H9 (cell line): ENCODE data around the gene BRPF1. TPM values are rescaled to one million over a fixed set of nuclear protein-coding genes. Genes with fewer than 3 reads are reported as not detected.

Experiments used
- DNase-seq: peaks from one replicate; pipeline ENCODE4 v3.0.0-alpha.2; 2017
- H2AFZ ChIP-seq: one replicate; pipeline ENCODE4 v1.6.1; 2013; ENCODE audit warnings: mild to moderate bottlenecking, low read length, control low read depth, moderate library complexity
- H2AK5ac ChIP-seq: 2 replicates; pipeline ENCODE4 v1.6.1; 2013; ENCODE audit warnings: low read length, control low read depth, mixed read lengths; ENCODE audit not compliant: insufficient read length
- H2BK120ac ChIP-seq: one replicate; pipeline ENCODE4 v1.6.1; 2013; ENCODE audit warnings: low read depth, mild to moderate bottlenecking, low read length, control low read depth, inconsistent platforms; ENCODE audit not compliant: poor library complexity, severe bottlenecking
- H2BK12ac ChIP-seq: 2 replicates; pipeline ENCODE4 v1.6.1; 2013; ENCODE audit warnings: low read length, control low read depth, mixed read lengths, low read depth; ENCODE audit not compliant: insufficient read length
- H2BK15ac ChIP-seq: 2 replicates; pipeline ENCODE4 v1.6.1; 2013; ENCODE audit warnings: low read depth, low read length, control low read depth
- H2BK20ac ChIP-seq: one replicate; pipeline ENCODE4 v1.6.1; 2013; ENCODE audit warnings: low read depth, mild to moderate bottlenecking, low read length, control low read depth, inconsistent platforms; ENCODE audit not compliant: poor library complexity, severe bottlenecking
- H2BK5ac ChIP-seq: 2 replicates; pipeline ENCODE4 v1.6.1; 2013; ENCODE audit warnings: low read length, control low read depth, mixed read lengths; ENCODE audit not compliant: insufficient read length
- H3K14ac ChIP-seq: 2 replicates; pipeline ENCODE4 v1.6.1; 2013; ENCODE audit warnings: low read length, control low read depth; ENCODE audit not compliant: insufficient read depth
- H3K18ac ChIP-seq: 2 replicates; pipeline ENCODE4 v1.6.1; 2013; ENCODE audit warnings: low read depth, mild to moderate bottlenecking, mixed read lengths, low read length, control low read depth; ENCODE audit not compliant: insufficient read length
- H3K23ac ChIP-seq: 2 replicates; pipeline ENCODE4 v1.6.1; 2013; ENCODE audit warnings: low read length, control low read depth, mixed read lengths, low read depth; ENCODE audit not compliant: insufficient read length
- H3K23me2 ChIP-seq: 2 replicates; pipeline ENCODE4 v1.6.1; 2013; ENCODE audit warnings: low read depth, mild to moderate bottlenecking, mixed read lengths, low read length, control low read depth; ENCODE audit not compliant: insufficient read length, poor library complexity, severe bottlenecking
- H3K27ac ChIP-seq: 2 replicates; pipeline ENCODE4 v1.5.1; 2013; ENCODE audit warnings: low read length, control low read depth, mixed read lengths, low read depth; ENCODE audit not compliant: insufficient read length
- H3K27me3 ChIP-seq: 2 replicates; pipeline ENCODE4 v1.6.1; 2013; ENCODE audit warnings: low read length, control low read depth, inconsistent platforms; ENCODE audit not compliant: insufficient read depth
- H3K4ac ChIP-seq: 2 replicates; pipeline ENCODE4 v1.6.1; 2013; ENCODE audit warnings: low read depth, mild to moderate bottlenecking, control low read depth, inconsistent platforms, low read length, moderate library complexity
- H3K4me1 ChIP-seq: 2 replicates; pipeline ENCODE4 v1.6.1; 2013; ENCODE audit warnings: low read length, control low read depth, inconsistent platforms; ENCODE audit not compliant: insufficient read depth
- H3K4me2 ChIP-seq: 2 replicates; pipeline ENCODE4 v1.6.1; 2013; ENCODE audit warnings: low read length, control low read depth, mixed read lengths; ENCODE audit not compliant: insufficient read length, insufficient read depth
- H3K56ac ChIP-seq: 2 replicates; pipeline ENCODE4 v1.6.1; 2013; ENCODE audit warnings: low read depth, mild to moderate bottlenecking, mixed read lengths, low read length, control low read depth; ENCODE audit not compliant: insufficient read length
- H3K79me1 ChIP-seq: 2 replicates; pipeline ENCODE4 v1.6.1; 2013; ENCODE audit warnings: low read depth, mild to moderate bottlenecking, moderate library complexity, low read length, control low read depth, inconsistent platforms; ENCODE audit not compliant: insufficient read depth, poor library complexity, severe bottlenecking
- H3K79me2 ChIP-seq: 2 replicates; pipeline ENCODE4 v1.6.1; 2013; ENCODE audit warnings: low read length, control low read depth, inconsistent platforms; ENCODE audit not compliant: insufficient read depth
- H3K9ac ChIP-seq: 2 replicates; pipeline ENCODE4 v1.6.1; 2013; ENCODE audit warnings: low read length, control low read depth, mixed read lengths; ENCODE audit not compliant: insufficient read length; ENCODE audit errors: extremely low read depth
- H3K9me3 ChIP-seq: one replicate; pipeline ENCODE4 v1.6.1; 2013; ENCODE audit warnings: low read depth, low read length, inconsistent platforms; ENCODE audit not compliant: control insufficient read depth
- H3T11ph ChIP-seq: one replicate; pipeline ENCODE4 v1.6.1; 2013; ENCODE audit warnings: mild to moderate bottlenecking, low read length, control low read depth, inconsistent platforms
- H4K20me1 ChIP-seq: one replicate; pipeline ENCODE4 v1.6.1; 2013; ENCODE audit not compliant: control insufficient read depth, insufficient read length, insufficient read depth
- H4K5ac ChIP-seq: 2 replicates; pipeline ENCODE4 v1.6.1; 2013; ENCODE audit warnings: low read depth, mild to moderate bottlenecking, mixed read lengths, low read length, control low read depth; ENCODE audit not compliant: insufficient read length
- H4K8ac ChIP-seq: replicated peaks from 2 replicates; pipeline ENCODE4 v1.6.1; 2013; ENCODE audit warnings: low read length, control low read depth, mixed read lengths, low read depth; ENCODE audit not compliant: insufficient read length
- H4K91ac ChIP-seq: 2 replicates; pipeline ENCODE4 v1.6.1; 2013; ENCODE audit warnings: low read depth, mild to moderate bottlenecking, moderate library complexity, mixed read lengths, low read length, control low read depth; ENCODE audit not compliant: insufficient read length
- H3K27ac Mint-ChIP-seq, 3 experiments: 2 replicates in 2 of 3; 3 replicates in 1 of 3; pipeline ENCODE4 v1.8.0; 2020 to 2021; ENCODE audit warnings: mixed read lengths in 3 of 3, mild to moderate bottlenecking in 1 of 3, moderate library complexity in 1 of 3
- H3K27me3 Mint-ChIP-seq: 2 replicates; pipeline ENCODE4 v1.8.0; 2021; ENCODE audit warnings: low read depth, mild to moderate bottlenecking, moderate library complexity, mixed read lengths
- H3K36me3 Mint-ChIP-seq, 3 experiments: 2 replicates in 2 of 3; 3 replicates in 1 of 3; pipeline ENCODE4 v1.8.0; 2020 to 2021; ENCODE audit warnings: low read depth in 3 of 3, mixed read lengths in 3 of 3; ENCODE audit not compliant: insufficient read depth in 1 of 3
- H3K4me1 Mint-ChIP-seq, 2 experiments: 2 replicates each; pipeline ENCODE4 v1.8.0; 2020; ENCODE audit warnings: mixed read lengths in 2 of 2
- H3K4me3 Mint-ChIP-seq, 2 experiments: 2 replicates in 1 of 2; 3 replicates in 1 of 2; pipeline ENCODE4 v1.8.0; 2020 to 2021; ENCODE audit warnings: mild to moderate bottlenecking in 2 of 2, mixed read lengths in 2 of 2, moderate library complexity in 1 of 2
- H3K9me3 Mint-ChIP-seq, 2 experiments: 2 replicates in 1 of 2; 3 replicates in 1 of 2; pipeline ENCODE4 v1.8.0; 2020; ENCODE audit warnings: mild to moderate bottlenecking in 2 of 2, mixed read lengths in 2 of 2, moderate library complexity in 1 of 2
- WGBS: extraction: QIAGEN DNeasy Blood & Tissue Kit; methylation state at CpG from one replicate; pipeline ENCODE4 v1.1.7; 2013; ENCODE audit warnings: missing lambda C conversion rate, low lambda C conversion rate, mixed read lengths; ENCODE audit not compliant: insufficient read length; ENCODE audit errors: extremely low coverage; 5-methylcytosine and 5-hydroxymethylcytosine counted together
- total RNA-seq: library from RNA; stranded (reverse); gene quantifications from 2 replicates; pipeline ENCODE4 v1.2.1, GENCODE V29; 2021
- TF ChIP-seq, protein P1 (sequence below): fragments of 200-600 bp; sonication (generic); conservative IDR thresholded peaks from 3 replicates; pipeline ENCODE4 v1.8.0; 2021; ENCODE audit warnings: antibody characterized with exemption, mild to moderate bottlenecking

Gene BRPF1
- total RNA-seq, 1 experiment from 2014 or later = 38.6 TPM

DNA sequence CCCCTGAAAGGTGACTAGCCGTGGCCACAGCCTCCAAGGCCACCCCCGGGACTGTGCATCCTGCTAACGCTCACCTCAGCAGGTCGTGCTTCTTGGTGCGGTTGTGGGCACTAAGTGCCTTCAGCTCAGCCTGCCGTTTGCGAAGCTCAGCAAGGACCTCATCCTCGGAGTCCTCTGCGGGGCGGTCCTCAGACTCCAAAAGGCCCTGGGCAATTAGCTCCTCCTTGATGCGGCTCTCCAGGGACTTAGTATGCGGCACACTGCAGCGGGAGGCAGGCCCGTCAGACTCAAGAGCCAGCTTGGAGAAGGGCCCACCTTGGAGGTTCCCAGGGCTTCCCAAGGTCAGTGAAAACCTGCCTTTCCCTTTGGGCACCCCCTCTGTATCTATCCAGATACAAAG, 52.4 kb downstream of the BRPF1 start:
- H3K4ac ChIP-seq = no peak overlapping the region
- H2BK5ac ChIP-seq = no peak overlapping the region
- no peaks in the 10 kb centered on the region for H3K23me2 ChIP-seq
- H3K23ac ChIP-seq = no peak overlapping the region
- DNase-seq = no peak
- no peak overlapping the region for H3K9ac ChIP-seq
- H2AK5ac ChIP-seq = no peak overlapping the region
- no peaks in the 10 kb centered on the region for H3K79me2 ChIP-seq
- H4K20me1 ChIP-seq = no peaks in the 10 kb centered on the region
- no peak overlapping the region for H2AFZ ChIP-seq
- Mint-ChIP-seq H3K9me3 (no peaks in the 10 kb centered on the region), H3K36me3 (peaks cover 23 to 78% (median 70%) of the 10 kb centered on the region in 3 experiments; a peak in 6 of 7 replicates), H3K27ac (no peak overlapping the region), H3K4me3 (no peak overlapping the region), H3K27me3 (no peaks in the 10 kb centered on the region), H3K4me1 (peaks cover 3 to 6% of the 10 kb centered on the region in 2 experiments; a peak in 3 of 4 replicates)
- H2BK120ac ChIP-seq = no peak overlapping the region
- WGBS = no CpG with 5 or more reads among the region's 14 CpGs
- no peak overlapping the region for H3T11ph ChIP-seq
- H3K14ac ChIP-seq = no peak overlapping the region
- no peak overlapping the region for H3K18ac ChIP-seq
- no peaks in the 10 kb centered on the region for H3K79me1 ChIP-seq
- H3K56ac ChIP-seq = no peak overlapping the region
- H4K91ac ChIP-seq = no peak overlapping the region
- no peak overlapping the region for H3K4me2 ChIP-seq
- H2BK15ac ChIP-seq = no peak overlapping the region
- no peak overlapping the region for H2BK20ac ChIP-seq
- H3K4me1 ChIP-seq = no peaks in the 10 kb centered on the region
- H4K5ac ChIP-seq = no peak overlapping the region
- no peak overlapping the region for H2BK12ac ChIP-seq
- no peaks in the 10 kb centered on the region for H3K9me3 ChIP-seq
- TF ChIP-seq, protein P1, sequence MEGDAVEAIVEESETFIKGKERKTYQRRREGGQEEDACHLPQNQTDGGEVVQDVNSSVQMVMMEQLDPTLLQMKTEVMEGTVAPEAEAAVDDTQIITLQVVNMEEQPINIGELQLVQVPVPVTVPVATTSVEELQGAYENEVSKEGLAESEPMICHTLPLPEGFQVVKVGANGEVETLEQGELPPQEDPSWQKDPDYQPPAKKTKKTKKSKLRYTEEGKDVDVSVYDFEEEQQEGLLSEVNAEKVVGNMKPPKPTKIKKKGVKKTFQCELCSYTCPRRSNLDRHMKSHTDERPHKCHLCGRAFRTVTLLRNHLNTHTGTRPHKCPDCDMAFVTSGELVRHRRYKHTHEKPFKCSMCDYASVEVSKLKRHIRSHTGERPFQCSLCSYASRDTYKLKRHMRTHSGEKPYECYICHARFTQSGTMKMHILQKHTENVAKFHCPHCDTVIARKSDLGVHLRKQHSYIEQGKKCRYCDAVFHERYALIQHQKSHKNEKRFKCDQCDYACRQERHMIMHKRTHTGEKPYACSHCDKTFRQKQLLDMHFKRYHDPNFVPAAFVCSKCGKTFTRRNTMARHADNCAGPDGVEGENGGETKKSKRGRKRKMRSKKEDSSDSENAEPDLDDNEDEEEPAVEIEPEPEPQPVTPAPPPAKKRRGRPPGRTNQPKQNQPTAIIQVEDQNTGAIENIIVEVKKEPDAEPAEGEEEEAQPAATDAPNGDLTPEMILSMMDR = no peak
- H3K27me3 ChIP-seq = no peaks in the 10 kb centered on the region
- no peak overlapping the region for H4K8ac ChIP-seq
- H3K27ac ChIP-seq = no peak overlapping the region
